ENCODE data around the gene LOXL4.
"Not testable (repeated sequence)": the region's sequence is repeated elsewhere in the genome, so short reads cannot be mapped to it uniquely, and the experiment has no call there.

Gene LOXL4

GRCh38 chr10:98246911-98247805, 20.8 kb downstream of the LOXL4 start:
- peak in 1 of 51 donors; percentile 25 for DNase-seq

- no peak for DNase-seq
Observed at GRCh38 chr10:98244586-98244985, 23.4 kb downstream of the LOXL4 start.

GRCh38 chr10:98244141-98244540, 23.9 kb downstream of the LOXL4 start:
- DNase-seq: no peak

GRCh38 chr10:98242823-98243222, 25.2 kb downstream of the LOXL4 start:
- DNase-seq: peak in 1 of 51 donors; percentile 20

- DNase-seq: no peak
Observed at GRCh38 chr10:98240524-98240923, 27.5 kb downstream of the LOXL4 start.

- no peak for DNase-seq
Observed at GRCh38 chr10:98238391-98238790, 29.6 kb downstream of the LOXL4 start.

GRCh38 chr10:98236862-98237261, 31.1 kb downstream of the LOXL4 start:
- no peak for DNase-seq

GRCh38 chr10:98235846-98236245, 32.1 kb downstream of the LOXL4 start:
- DNase-seq: no peak

GRCh38 chr10:98231417-98231816, 36.6 kb downstream of the LOXL4 start:
- no peak for DNase-seq

- not testable (repeated sequence) for DNase-seq
Observed at GRCh38 chr10:98228266-98228665, 39.7 kb downstream of the LOXL4 start.

GRCh38 chr10:98227713-98228112, 40.3 kb downstream of the LOXL4 start:
- not testable (repeated sequence) for DNase-seq

- DNase-seq: no peak
Observed at GRCh38 chr10:98226508-98227144, 41.4 kb downstream of the LOXL4 start.

- no peak for DNase-seq
Observed at GRCh38 chr10:98224996-98225395, 43.0 kb downstream of the LOXL4 start.

GRCh38 chr10:98224509-98224908, 43.5 kb downstream of the LOXL4 start:
- no peak for DNase-seq

GRCh38 chr10:98223874-98224273, 44.1 kb downstream of the LOXL4 start:
- no peak for DNase-seq

- no peak for DNase-seq
Observed at GRCh38 chr10:98217801-98218200, 50.2 kb downstream of the LOXL4 start.

GRCh38 chr10:98215373-98215772, 52.6 kb downstream of the LOXL4 start:
- no peak for DNase-seq

- DNase-seq: no peak
Observed at GRCh38 chr10:98213740-98214139, 54.3 kb downstream of the LOXL4 start.

- DNase-seq: no peak
Observed at GRCh38 chr10:98212196-98212595, 55.8 kb downstream of the LOXL4 start.

GRCh38 chr10:98209441-98209840, 58.6 kb downstream of the LOXL4 start:
- DNase-seq: no peak

GRCh38 chr10:98208925-98209324, 59.1 kb downstream of the LOXL4 start:
- no peak for DNase-seq

- no peak for DNase-seq
Observed at GRCh38 chr10:98205351-98205750, 62.6 kb downstream of the LOXL4 start.

GRCh38 chr10:98202378-98202777, 65.6 kb downstream of the LOXL4 start:
- no peak for DNase-seq
